Medulla oblongata (tissue), 1 donor: Measurements from ENCODE around the gene SUCLA2.
"Not testable (repeated sequence)": the region's sequence is repeated elsewhere in the genome, so short reads cannot be mapped to it uniquely, and the experiment has no call there.

Experiments used
- DNase-seq: peaks from one replicate; pipeline ENCODE4 v3.0.0-alpha.2; 2015; ENCODE audit errors: extremely low spot score

The SUCLA2 gene

DNA sequence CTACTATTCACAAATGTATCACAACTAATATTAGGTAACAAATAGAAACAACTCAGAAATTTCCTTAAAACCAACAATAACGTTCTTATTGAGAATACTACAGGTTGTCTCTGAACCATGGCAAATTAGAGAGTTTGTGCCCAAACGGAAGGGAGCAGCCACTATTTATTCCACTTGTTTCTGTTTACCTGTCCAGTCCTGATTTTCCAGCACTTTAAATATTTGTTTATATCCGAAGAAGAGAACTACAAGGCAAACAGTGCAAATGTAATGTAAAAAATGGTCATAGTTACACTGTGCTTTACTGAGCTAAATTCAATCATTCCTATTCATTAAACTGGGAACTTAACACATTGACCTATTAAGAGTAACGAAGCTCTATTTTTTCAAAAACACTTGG lies 9.2 kb downstream of the SUCLA2 start:
- no peak for DNase-seq

- no peak for DNase-seq
Measured at GRCh38 chr13:47990920-47991466, 10.1 kb downstream of the SUCLA2 start.

DNA sequence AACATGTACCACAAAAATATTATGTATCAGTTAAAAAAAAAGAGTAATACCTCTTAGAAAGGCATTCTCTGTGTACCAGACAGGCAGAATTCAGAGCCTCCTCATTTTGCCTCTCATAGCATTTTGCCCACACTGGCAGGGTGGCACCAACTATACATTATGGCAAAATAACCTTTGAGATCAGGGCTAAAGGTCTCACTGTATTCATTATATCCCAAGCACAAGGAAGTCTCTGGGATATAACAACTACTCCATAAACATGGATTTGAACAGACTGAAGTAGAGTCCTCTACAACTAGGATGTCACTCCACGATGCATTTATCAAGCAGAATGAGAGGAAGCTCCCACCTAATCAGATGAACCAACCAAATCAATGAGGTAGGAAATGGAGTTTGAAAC lies 10.6 kb downstream of the SUCLA2 start:
- DNase-seq, result no peak

DNA sequence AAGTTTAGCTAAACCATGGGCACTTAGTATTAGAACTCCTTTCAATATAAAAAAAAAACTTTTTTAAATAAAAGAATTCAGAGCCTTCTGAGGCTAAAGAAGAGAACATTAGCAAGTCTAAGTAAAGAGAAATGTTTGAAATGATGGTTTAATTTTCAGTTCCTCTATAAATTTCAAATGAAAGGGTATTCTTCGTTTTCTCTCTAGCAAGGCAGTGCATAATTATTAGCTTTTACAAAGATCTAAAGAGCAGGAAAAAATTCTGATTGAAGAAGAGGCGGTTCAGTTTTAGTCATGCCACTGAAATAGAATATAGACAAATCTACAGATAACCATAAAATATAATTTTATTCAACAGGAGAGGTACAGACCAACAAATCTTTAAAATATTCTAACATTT lies 18.0 kb downstream of the SUCLA2 start:
- DNase-seq, result no peak

GRCh38 chr13:47976325-47976724 lies 24.7 kb downstream of the SUCLA2 start:
- no peak for DNase-seq

GRCh38 chr13:47964863-47965262 lies 36.2 kb downstream of the SUCLA2 start:
- DNase-seq, result no peak

DNA sequence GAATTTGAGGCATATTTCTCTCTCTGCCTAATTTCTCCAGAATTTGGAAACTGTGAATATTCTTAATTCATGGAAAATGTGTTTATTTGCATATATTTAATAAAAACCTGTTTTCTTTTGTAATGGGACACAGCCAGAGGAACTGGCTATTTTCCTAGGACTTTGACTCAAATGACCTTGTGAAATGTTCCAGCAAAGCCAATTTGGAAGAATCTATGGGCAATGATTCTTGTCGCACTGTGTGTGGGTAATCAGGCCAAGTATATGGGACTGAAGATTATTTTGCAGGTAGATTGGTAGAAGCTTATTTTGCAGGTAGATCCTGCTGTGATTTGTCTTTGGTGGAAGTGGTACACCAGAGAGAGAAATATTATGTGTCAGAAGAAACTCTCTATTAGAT lies 38.8 kb downstream of the SUCLA2 start:
- no peak for DNase-seq

DNA sequence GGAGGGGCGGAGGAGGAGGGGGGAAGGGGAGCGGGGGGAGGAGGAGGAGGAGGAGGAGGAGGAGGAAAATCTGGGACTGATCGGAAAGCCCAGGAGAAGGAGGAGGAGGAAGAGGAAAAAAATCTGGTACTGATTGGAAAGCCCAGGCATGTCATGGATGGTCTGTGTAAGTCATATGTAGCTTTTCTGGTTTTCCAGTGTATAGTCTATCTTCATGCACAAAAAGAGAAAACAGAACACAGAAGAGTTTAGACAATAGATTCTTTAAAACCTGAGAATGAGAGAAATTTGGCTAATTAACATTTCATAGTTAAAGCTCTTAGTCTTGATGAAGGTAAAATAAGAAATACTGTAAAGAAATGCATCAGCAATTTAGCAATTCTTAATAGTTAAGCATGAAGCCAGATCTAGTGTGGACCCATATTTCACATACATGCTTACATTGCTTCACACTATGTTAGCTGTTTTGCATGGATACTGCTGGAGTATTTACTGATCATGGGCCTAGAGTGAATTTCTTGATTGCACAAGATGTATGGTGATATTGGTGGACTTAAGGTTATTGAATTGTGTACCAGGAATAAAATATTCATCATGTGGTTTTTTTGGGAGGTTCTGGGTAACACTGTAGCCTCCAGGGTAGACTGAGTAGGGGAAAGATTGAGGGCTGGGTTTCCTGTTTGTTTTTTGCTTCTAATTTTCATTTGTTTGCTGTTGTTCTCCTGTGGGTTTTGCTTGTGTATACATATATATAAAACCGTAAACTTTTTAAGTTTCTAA lies 41.4 kb downstream of the SUCLA2 start:
- no peak for DNase-seq

GRCh38 chr13:47957073-47957472 lies 44.0 kb downstream of the SUCLA2 start:
- no peak for DNase-seq

GRCh38 chr13:47955836-47956235 lies 45.2 kb downstream of the SUCLA2 start:
- DNase-seq, result no peak

- no peak for DNase-seq
Measured at GRCh38 chr13:47949799-47950198, 51.3 kb downstream of the SUCLA2 start.

DNA sequence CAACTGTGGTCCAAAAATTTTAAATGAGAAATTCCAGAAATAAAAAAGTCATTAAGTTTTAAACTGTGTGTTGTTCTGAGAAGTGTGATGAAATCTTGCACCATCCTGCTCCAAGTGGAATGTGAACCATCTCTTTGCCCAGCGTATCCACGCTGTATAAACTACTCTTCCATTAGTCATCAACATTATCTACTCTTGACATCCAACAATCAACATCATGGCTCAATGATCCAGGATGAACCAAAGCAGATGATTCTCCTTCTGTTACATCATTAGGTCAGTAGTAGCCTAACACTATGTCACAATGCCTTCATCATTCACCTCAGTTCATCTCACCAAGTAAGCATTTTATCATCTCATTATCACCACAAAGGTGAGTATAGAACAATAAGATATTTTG lies 55.3 kb downstream of the SUCLA2 start:
- no peak for DNase-seq

DNA sequence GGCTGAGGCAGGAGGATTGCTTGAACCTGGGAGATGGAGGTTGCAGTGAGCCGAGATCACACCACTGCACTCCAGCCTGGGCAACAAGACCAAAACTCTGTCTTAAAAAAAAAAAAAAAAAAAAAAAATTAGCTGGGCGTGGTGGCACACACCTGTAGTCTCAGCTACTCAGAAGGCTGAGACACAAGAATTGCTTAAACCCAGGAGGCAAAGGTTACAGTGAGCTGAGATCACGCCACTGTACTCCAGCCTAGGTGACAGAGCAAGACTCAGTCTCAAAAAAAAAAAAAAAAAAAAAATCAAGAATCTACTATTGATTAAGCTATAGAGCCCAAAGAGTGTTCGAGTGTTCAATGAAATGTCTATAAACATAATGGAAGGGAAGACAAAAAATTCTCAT lies 55.9 kb downstream of the SUCLA2 start:
- DNase-seq, result not testable (repeated sequence)

DNA sequence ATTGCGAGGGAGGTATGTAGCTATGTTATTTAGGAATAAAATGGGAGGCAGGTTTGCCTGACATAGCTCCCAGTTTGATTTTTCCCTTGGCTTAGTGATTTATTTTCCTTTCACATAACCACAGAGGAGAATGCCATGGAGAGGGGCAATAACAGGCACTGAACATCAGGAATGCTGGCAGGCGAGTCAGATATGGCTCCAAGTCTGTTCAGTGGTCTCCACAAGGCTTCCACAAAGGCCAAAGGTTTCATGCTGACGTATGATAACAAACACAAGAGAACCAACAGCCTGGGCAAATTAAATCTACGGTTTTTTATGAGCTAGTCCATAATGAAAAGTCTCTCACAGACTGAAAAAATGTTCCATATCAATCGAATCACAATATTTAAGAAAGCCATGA lies 66.7 kb downstream of the SUCLA2 start:
- DNase-seq, result no peak

GRCh38 chr13:47932950-47933923 lies 67.8 kb downstream of the SUCLA2 start:
- peak; percentile 44 for DNase-seq

- DNase-seq, result no peak
Measured at GRCh38 chr13:47930649-47931165, 70.4 kb downstream of the SUCLA2 start.

DNA sequence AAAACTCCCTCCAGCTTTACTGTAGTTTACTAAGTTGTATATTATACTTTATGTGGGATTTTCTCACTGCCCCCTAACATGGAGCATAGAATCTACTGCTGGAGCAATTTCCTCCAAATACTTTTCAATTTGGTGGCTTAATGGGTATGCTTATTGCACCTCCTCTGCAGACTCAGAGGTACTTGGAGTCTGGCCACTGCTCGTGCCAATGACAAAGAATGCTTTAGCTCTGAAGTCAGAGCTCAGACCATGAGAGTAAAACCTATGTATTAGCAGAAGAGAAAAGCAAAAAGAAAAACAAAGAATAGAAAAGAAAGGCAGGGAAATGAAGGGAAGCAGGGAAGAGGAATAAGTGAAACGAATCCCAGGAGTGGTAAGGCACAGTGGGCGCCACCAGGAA lies 71.9 kb downstream of the SUCLA2 start:
- DNase-seq, result no peak

DNA sequence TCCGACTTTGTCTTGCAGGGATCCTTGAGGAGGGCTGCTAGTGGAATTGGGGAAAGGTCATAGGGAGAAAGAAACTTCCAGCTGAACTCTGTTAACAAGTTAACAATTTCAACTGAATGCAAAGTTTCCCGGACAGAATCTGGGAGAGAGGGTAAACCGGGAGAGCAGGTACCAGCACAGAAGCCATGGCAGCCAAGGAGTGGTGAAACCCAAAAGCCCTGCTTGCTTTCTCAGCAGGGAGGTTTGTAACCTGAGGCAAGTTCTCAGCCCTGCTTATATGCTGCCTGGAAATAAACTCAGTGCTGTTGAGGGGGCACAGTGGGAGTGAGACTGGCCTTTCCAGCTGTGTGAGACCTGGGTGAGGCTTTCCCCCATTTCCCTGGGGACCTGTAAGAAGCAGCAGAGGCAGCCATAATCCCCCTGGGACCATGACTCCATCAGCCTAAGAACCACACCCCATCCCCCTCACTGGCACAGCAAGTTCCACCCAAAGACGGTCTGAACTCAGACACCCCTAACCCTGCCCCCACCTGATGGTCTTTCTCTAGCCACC lies 84.0 kb downstream of the SUCLA2 start:
- no peak for DNase-seq

DNA sequence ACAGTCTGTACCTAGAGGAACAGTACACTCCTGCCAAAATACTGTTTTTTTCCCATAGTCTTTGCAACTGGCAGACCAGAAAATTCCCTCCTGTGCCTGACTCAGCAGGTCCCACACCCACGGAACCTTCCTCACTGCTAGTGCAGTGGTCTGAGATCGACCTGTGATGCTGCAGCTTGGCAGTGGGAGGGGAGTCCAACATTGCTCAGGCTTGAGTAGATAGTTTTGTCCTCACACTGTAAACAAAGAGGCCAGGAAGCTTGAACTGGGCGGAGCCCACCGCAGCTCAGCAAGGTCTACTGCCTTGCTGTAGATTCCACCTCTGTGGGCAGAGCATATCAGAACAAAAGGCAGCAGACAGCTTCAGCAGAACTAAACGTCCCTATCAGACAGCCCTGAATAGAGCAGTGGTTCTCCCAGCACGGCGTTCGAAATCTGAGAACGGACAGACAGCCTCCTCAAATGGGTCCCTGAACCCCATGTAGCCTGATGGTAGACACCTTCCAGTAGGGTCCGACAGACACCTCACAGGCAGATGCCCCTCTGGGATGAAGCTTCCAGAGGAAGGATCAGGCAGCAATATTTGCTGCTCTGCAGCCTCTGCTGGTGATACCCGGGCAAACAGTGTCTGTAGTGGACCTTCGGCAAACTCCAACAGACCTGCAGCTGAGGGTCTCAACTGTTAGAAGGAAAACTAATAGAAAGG lies 92.7 kb downstream of the SUCLA2 start:
- DNase-seq, result no peak

GRCh38 chr13:47904891-47905290 lies 96.2 kb downstream of the SUCLA2 start:
- no peak for DNase-seq

DNA sequence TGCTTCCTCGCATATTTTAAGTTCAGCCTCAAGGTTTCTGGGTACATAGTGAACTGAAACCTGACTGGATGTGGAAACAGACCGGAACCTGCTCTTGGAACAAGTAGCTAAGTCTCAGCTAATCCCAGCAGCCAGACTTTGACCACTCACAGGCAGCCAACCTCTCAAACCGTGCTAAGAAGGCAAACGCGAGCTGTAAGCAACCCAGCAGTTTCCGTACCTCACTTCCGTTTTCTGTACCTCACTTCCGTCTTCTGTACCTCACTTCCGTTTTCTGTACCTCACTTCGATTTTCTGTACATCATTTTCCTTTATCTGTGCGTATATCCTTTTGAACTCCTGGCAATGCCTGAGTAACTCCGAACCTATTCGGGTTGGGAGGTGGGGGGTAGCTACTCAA lies 96.8 kb downstream of the SUCLA2 start:
- peak; percentile 16 for DNase-seq
